Lower leg skin (tissue), 4 donors: ENCODE data around the gene SLC9A9. TPM values are rescaled to one million over a fixed set of nuclear protein-coding genes. Genes with fewer than 3 reads are reported as not detected.

Experiments used
- DNase-seq, 2 donors: peaks; one replicate each; pipeline ENCODE4 v3.0.0-alpha.2; 2019; ENCODE audit warnings: low spot score in 2 of 2
- H3K4me3 ChIP-seq: fragments of 200-600 bp; sonication (generic); 2 replicates; pipeline ENCODE4 v1.5.1; 2017; ENCODE audit warnings: mild to moderate bottlenecking, low read depth; ENCODE audit not compliant: poor library complexity, severe bottlenecking
- CTCF ChIP-seq, 3 donors: fragments of 450-650 bp; IDR thresholded peaks; one replicate each; pipeline ENCODE4 v1.5.1; 2016; ENCODE audit warnings: antibody characterized with exemption in 3 of 3, mild to moderate bottlenecking in 3 of 3, moderate library complexity in 2 of 3
- POLR2A ChIP-seq, 2 donors: fragments of 450-650 bp; IDR thresholded peaks; one replicate each; pipeline ENCODE4 v1.6.1; 2016 to 2017; ENCODE audit warnings: antibody characterized with exemption in 2 of 2, mild to moderate bottlenecking in 1 of 2, moderate library complexity in 1 of 2
- WGBS, 2 donors: methylation state at CpG; one replicate each; pipeline ENCODE4 v1.1.5; 2018; 5-methylcytosine and 5-hydroxymethylcytosine counted together
- intact Hi-C: fragments of 100-400 bp; cut with DNase I; formaldehyde crosslinking; loops from one replicate; pipeline ENCODE4 v1.15.0; 2023; ENCODE audit warnings: low total_unique reads
- total RNA-seq, 4 donors: library from RNA; depleted of rRNA; stranded (reverse); fragments of >200 nt; gene quantifications; one replicate each; pipeline ENCODE4 v1.1.0, GENCODE V29; 2016

The SLC9A9 gene
- total RNA-seq, 4 donors from 2014 or later = 14.6 to 40.8 (median 23.7) TPM

- H3K4me3 ChIP-seq = no peak overlapping the region
- TF ChIP-seq POLR2A (IDR thresholded peaks at IDR 0.05) (no peak), CTCF (IDR thresholded peaks at IDR 0.05) (no peak)
- WGBS, 2 donors = 78 to 96% methylated on average over 9 of the region's 9 CpGs
- DNase-seq = no peak
- intact Hi-C loops = no loop called here
Observed at GRCh38 chr3:143244516-143245063, 603.7 kb downstream of the SLC9A9 start.

GRCh38 chr3:143243686-143244085 is 604.6 kb downstream of the SLC9A9 start:
- intact Hi-C loops = no loop called here
- WGBS, 2 donors = 95 to 96% methylated on average over 6 of the region's 6 CpGs
- no peak for DNase-seq

GRCh38 chr3:143242691-143243090 is 605.6 kb downstream of the SLC9A9 start:
- no peak for TF ChIP-seq POLR2A (IDR thresholded peaks at IDR 0.05)
- TF ChIP-seq CTCF (IDR thresholded peaks at IDR 0.05) = no peak
- intact Hi-C loops = no loop called here
- WGBS, 2 donors = 73 to 89% methylated on average over 4 of the region's 4 CpGs
- H3K4me3 ChIP-seq = no peak overlapping the region
- no peak for DNase-seq

More at GRCh38 chr3:143243686-143244085, 604.6 kb downstream of the SLC9A9 start:
- no peak for TF ChIP-seq CTCF (IDR thresholded peaks at IDR 0.05)
- no peak for TF ChIP-seq POLR2A (IDR thresholded peaks at IDR 0.05)
- H3K4me3 ChIP-seq = no peak overlapping the region

GRCh38 chr3:143242101-143242500 is 606.2 kb downstream of the SLC9A9 start:
- TF ChIP-seq POLR2A (IDR thresholded peaks at IDR 0.05) (no peak), CTCF (IDR thresholded peaks at IDR 0.05) (no peak)
- no peak for DNase-seq
- WGBS, 2 donors = 62 to 82% methylated on average over 3 of the region's 3 CpGs
- intact Hi-C loops = no loop called here
- H3K4me3 ChIP-seq = no peak overlapping the region

GRCh38 chr3:143241481-143241951 is 606.8 kb downstream of the SLC9A9 start:
- 55 to 63% methylated on average over 3 of the region's 3 CpGs for WGBS, 2 donors
- TF ChIP-seq CTCF (IDR thresholded peaks at IDR 0.05) = no peak
- TF ChIP-seq POLR2A (IDR thresholded peaks at IDR 0.05) = no peak
- H3K4me3 ChIP-seq = no peak overlapping the region
- no peak for DNase-seq
- intact Hi-C loops = no loop called here

- 37 to 47% methylated on average over 4 of the region's 4 CpGs for WGBS, 2 donors
- no peak overlapping the region for H3K4me3 ChIP-seq
- DNase-seq = no peak
- TF ChIP-seq POLR2A (IDR thresholded peaks at IDR 0.05) (no peak), CTCF (IDR thresholded peaks at IDR 0.05) (no peak)
- intact Hi-C loops = no loop called here
Observed at GRCh38 chr3:143240886-143241285, 607.4 kb downstream of the SLC9A9 start.
